Prostate gland (tissue), 2 donors: ENCODE measurements around the gene EPS8L1.

ENCODE experiments used
- POLR2A ChIP-seq: fragments of 450-650 bp; IDR thresholded peaks from one replicate; pipeline ENCODE4 v1.6.1; 2016; ENCODE audit warnings: antibody characterized with exemption, mild to moderate bottlenecking
- POLR2AphosphoS5 ChIP-seq: sonication (generic); formaldehyde crosslinking; IDR thresholded peaks from one replicate; pipeline ENCODE4 v1.6.1; 2017; ENCODE audit warnings: antibody characterized with exemption
- TF ChIP-seq, protein P1 (sequence below), 4 experiments: fragments of 200-600 bp in 2 of 4; fragments of 450-650 bp in 2 of 4; sonication (generic) in 2 of 4; IDR thresholded peaks; 1 replicate in 3 of 4; 2 replicates in 1 of 4; pipeline ENCODE4 v1.5.1; 2016 to 2019; ENCODE audit warnings: antibody characterized with exemption in 4 of 4, mild to moderate bottlenecking in 2 of 4, moderate library complexity in 2 of 4

DNA sequence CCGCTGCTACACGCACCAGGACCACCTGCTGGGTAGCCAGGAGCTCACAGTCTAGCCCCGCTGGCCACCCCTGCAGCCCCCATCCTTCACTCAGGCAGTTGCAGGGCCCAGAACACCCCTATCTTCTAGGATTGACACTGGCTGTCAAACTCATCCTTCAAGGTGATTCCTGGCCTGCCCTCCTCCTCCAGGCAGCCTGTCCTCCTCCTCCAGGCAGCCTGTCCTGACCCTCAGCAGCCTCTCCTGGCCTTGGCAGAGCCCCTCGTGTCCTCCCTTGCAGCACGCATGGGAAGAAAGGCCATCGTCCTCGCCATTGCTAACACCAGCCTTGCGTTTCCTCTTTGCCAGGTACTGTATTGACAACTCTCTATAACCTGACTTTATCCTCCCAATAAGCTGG is 3.8 kb upstream of the EPS8L1 start:
- TF ChIP-seq, protein P1, sequence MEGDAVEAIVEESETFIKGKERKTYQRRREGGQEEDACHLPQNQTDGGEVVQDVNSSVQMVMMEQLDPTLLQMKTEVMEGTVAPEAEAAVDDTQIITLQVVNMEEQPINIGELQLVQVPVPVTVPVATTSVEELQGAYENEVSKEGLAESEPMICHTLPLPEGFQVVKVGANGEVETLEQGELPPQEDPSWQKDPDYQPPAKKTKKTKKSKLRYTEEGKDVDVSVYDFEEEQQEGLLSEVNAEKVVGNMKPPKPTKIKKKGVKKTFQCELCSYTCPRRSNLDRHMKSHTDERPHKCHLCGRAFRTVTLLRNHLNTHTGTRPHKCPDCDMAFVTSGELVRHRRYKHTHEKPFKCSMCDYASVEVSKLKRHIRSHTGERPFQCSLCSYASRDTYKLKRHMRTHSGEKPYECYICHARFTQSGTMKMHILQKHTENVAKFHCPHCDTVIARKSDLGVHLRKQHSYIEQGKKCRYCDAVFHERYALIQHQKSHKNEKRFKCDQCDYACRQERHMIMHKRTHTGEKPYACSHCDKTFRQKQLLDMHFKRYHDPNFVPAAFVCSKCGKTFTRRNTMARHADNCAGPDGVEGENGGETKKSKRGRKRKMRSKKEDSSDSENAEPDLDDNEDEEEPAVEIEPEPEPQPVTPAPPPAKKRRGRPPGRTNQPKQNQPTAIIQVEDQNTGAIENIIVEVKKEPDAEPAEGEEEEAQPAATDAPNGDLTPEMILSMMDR (IDR thresholded peaks at IDR 0.05), result no peak
- no peak for TF ChIP-seq POLR2A
- TF ChIP-seq POLR2AphosphoS5, result no peak
